BLaER1 treated with 17β-estradiol and CSF1 and Interleukin-3, amounts not matched to agents 10 nM and 100 nM (cell line): ENCODE measurements around the gene SLC24A4.

ENCODE experiments used
- H3K27ac ChIP-seq, 11 experiments: shearing (Covaris generic); formaldehyde crosslinking; 2 replicates each; pipeline ENCODE4 v1.8.1; 2022
- H3K27me3 ChIP-seq, 11 experiments: shearing (Covaris generic); formaldehyde crosslinking; 2 replicates each; pipeline ENCODE4 v1.8.1; 2022
- H3K36me3 ChIP-seq, 11 experiments: shearing (Covaris generic); formaldehyde crosslinking; 2 replicates each; pipeline ENCODE4 v1.8.1; 2022
- H3K4me1 ChIP-seq, 10 experiments: shearing (Covaris generic); formaldehyde crosslinking; 2 replicates each; pipeline ENCODE4 v1.8.1; 2022
- H3K4me2 ChIP-seq, 11 experiments: shearing (Covaris generic); formaldehyde crosslinking; 2 replicates each; pipeline ENCODE4 v1.8.1; 2022
- H3K4me3 ChIP-seq, 10 experiments: shearing (Covaris generic); formaldehyde crosslinking; 2 replicates each; pipeline ENCODE4 v1.8.1; 2022
- H3K9ac ChIP-seq, 11 experiments: shearing (Covaris generic); formaldehyde crosslinking; 2 replicates each; pipeline ENCODE4 v1.8.1; 2022
- H3K9me3 ChIP-seq, 11 experiments: shearing (Covaris generic); formaldehyde crosslinking; replicated peaks in 1 of 11; 2 replicates each; pipeline ENCODE4 v1.8.1; 2022
- H4K20me1 ChIP-seq, 11 experiments: shearing (Covaris generic); formaldehyde crosslinking; 2 replicates each; pipeline ENCODE4 v1.8.1; 2022
- Cebpa-rat ChIP-seq, 11 experiments: shearing (Covaris generic); IDR thresholded peaks; 2 replicates each; pipeline ENCODE4 v1.8.1; 2022

Gene SLC24A4

GRCh38 chr14:92449404-92450181 is 126.6 kb downstream of the SLC24A4 start:
- Histone ChIP-seq H3K9ac (no peak overlapping the region), H3K4me1 (peaks cover 0 to 19% (median 5%) of the 10 kb centered on the region in 10 experiments; a peak in 12 of 20 replicates)
- no peak for TF ChIP-seq Cebpa-rat (IDR thresholded peaks at IDR 0.05)

GRCh38 chr14:92450351-92451070 is 127.5 kb downstream of the SLC24A4 start:
- no peaks in the 10 kb centered on the region for H3K36me3 ChIP-seq
- TF ChIP-seq Cebpa-rat (IDR thresholded peaks at IDR 0.05) = no peak
- no peaks in the 10 kb centered on the region for H3K27me3 ChIP-seq
- H3K27ac ChIP-seq = no peak overlapping the region
- H3K4me1 ChIP-seq = peaks cover 0 to 19% (median 5%) of the 10 kb centered on the region in 10 experiments; a peak in 12 of 20 replicates
- peaks cover 0 to 16% (median 6%) of the 10 kb centered on the region in 11 experiments; a peak in 16 of 22 replicates for H3K9me3 ChIP-seq
- H4K20me1 ChIP-seq = no peaks in the 10 kb centered on the region
- H3K4me3 ChIP-seq = no peak overlapping the region
- H3K4me2 ChIP-seq = peak overlapping the region in 5 of 11 experiments; percentile 13 to 68 (median 58); a peak in 7 of 22 replicates
- no peak overlapping the region for H3K9ac ChIP-seq

More at GRCh38 chr14:92449404-92450181, 126.6 kb downstream of the SLC24A4 start:
- no peak overlapping the region for H3K4me3 ChIP-seq
- no peaks in the 10 kb centered on the region for H3K27me3 ChIP-seq
- H3K4me2 ChIP-seq = peak overlapping the region in 3 of 11 experiments; percentile 58 to 68 (median 58); a peak in 4 of 22 replicates
- no peak overlapping the region for H3K27ac ChIP-seq
- no peaks in the 10 kb centered on the region for H4K20me1 ChIP-seq
- no peaks in the 10 kb centered on the region for H3K36me3 ChIP-seq
- H3K9me3 ChIP-seq = peaks cover 0 to 19% (median 8%) of the 10 kb centered on the region in 11 experiments; a peak in 16 of 22 replicates

- Histone ChIP-seq H3K27ac (no peak overlapping the region), H3K4me1 (peaks cover 0 to 19% (median 5%) of the 10 kb centered on the region in 10 experiments; a peak in 12 of 20 replicates)
Measured at GRCh38 chr14:92451245-92451644, 128.3 kb downstream of the SLC24A4 start.

GRCh38 chr14:92451755-92452154 is 128.8 kb downstream of the SLC24A4 start:
- H3K4me3 ChIP-seq = no peak overlapping the region
- peaks cover 0 to 21% (median 5%) of the 10 kb centered on the region in 10 experiments; a peak in 12 of 20 replicates for H3K4me1 ChIP-seq
- H3K27ac ChIP-seq = no peak overlapping the region
- H3K9me3 ChIP-seq = peaks cover 0 to 9% (median 0%) of the 10 kb centered on the region in 11 experiments; a peak in 3 of 22 replicates
- no peaks in the 10 kb centered on the region for H3K36me3 ChIP-seq
- no peaks in the 10 kb centered on the region for H4K20me1 ChIP-seq
- no peak overlapping the region for H3K9ac ChIP-seq
- no peaks in the 10 kb centered on the region for H3K27me3 ChIP-seq
- TF ChIP-seq Cebpa-rat (IDR thresholded peaks at IDR 0.05) = no peak
- no peak overlapping the region for H3K4me2 ChIP-seq

More at GRCh38 chr14:92451245-92451644, 128.3 kb downstream of the SLC24A4 start:
- no peak for TF ChIP-seq Cebpa-rat (IDR thresholded peaks at IDR 0.05)
- Histone ChIP-seq H3K27me3 (no peaks in the 10 kb centered on the region), H3K9ac (no peak overlapping the region), H3K4me3 (no peak overlapping the region), H3K36me3 (no peaks in the 10 kb centered on the region), H3K9me3 (peaks cover 0 to 9% (median 0%) of the 10 kb centered on the region in 11 experiments; a peak in 4 of 22 replicates), H3K4me2 (peak overlapping the region in 3 of 11 experiments; percentile 58 to 68 (median 58); a peak in 5 of 22 replicates), H4K20me1 (no peaks in the 10 kb centered on the region)

GRCh38 chr14:92452471-92452870 is 129.5 kb downstream of the SLC24A4 start:
- no peak overlapping the region for H3K27ac ChIP-seq
- H3K4me2 ChIP-seq = no peak overlapping the region
- H3K9me3 ChIP-seq = peaks cover 0 to 9% (median 0%) of the 10 kb centered on the region in 11 experiments; a peak in 3 of 22 replicates
- H4K20me1 ChIP-seq = no peaks in the 10 kb centered on the region
- no peaks in the 10 kb centered on the region for H3K36me3 ChIP-seq
- no peak for TF ChIP-seq Cebpa-rat (IDR thresholded peaks at IDR 0.05)
- no peak overlapping the region for H3K9ac ChIP-seq
- no peak overlapping the region for H3K4me3 ChIP-seq
- H3K27me3 ChIP-seq = no peaks in the 10 kb centered on the region
- peaks cover 0 to 21% (median 5%) of the 10 kb centered on the region in 10 experiments; a peak in 10 of 20 replicates for H3K4me1 ChIP-seq

- Histone ChIP-seq H3K9ac (no peak overlapping the region), H3K27ac (no peak overlapping the region), H3K4me3 (no peak overlapping the region), H3K4me1 (peaks cover 5 to 26% (median 10%) of the 10 kb centered on the region in 10 experiments; a peak in 19 of 20 replicates), H4K20me1 (no peaks in the 10 kb centered on the region), H3K4me2 (no peak overlapping the region), H3K9me3 (peaks cover 0 to 9% (median 0%) of the 10 kb centered on the region in 11 experiments; a peak in 3 of 22 replicates), H3K27me3 (peaks cover 0 to 1% (median 0%) of the 10 kb centered on the region in 11 experiments; a peak in 1 of 22 replicates), H3K36me3 (no peaks in the 10 kb centered on the region)
- TF ChIP-seq Cebpa-rat (IDR thresholded peaks at IDR 0.05) = no peak
Measured at GRCh38 chr14:92453691-92454090, 130.7 kb downstream of the SLC24A4 start.

GRCh38 chr14:92455231-92455630 is 132.3 kb downstream of the SLC24A4 start:
- Histone ChIP-seq H3K36me3 (no peaks in the 10 kb centered on the region), H3K4me3 (no peak overlapping the region), H3K9me3 (peaks cover 0 to 9% (median 0%) of the 10 kb centered on the region in 11 experiments; a peak in 3 of 22 replicates), H4K20me1 (no peaks in the 10 kb centered on the region), H3K9ac (no peak overlapping the region), H3K27me3 (peaks cover 0 to 5% (median 0%) of the 10 kb centered on the region in 11 experiments; a peak in 1 of 22 replicates), H3K4me2 (no peak overlapping the region), H3K27ac (no peak overlapping the region), H3K4me1 (peaks cover 17 to 36% (median 21%) of the 10 kb centered on the region in 10 experiments)
- no peak for TF ChIP-seq Cebpa-rat (IDR thresholded peaks at IDR 0.05)

GRCh38 chr14:92456215-92457015 is 133.4 kb downstream of the SLC24A4 start:
- no peak overlapping the region for H3K27ac ChIP-seq
- no peaks in the 10 kb centered on the region; a peak in 1 of 22 replicates for H4K20me1 ChIP-seq
- peaks cover 15 to 37% (median 27%) of the 10 kb centered on the region in 10 experiments for H3K4me1 ChIP-seq
- no peak overlapping the region for H3K9ac ChIP-seq
- peak overlapping the region in 2 of 11 experiments; percentile 13 to 26; a peak in 2 of 22 replicates for H3K4me2 ChIP-seq
- H3K4me3 ChIP-seq = no peak overlapping the region
- TF ChIP-seq Cebpa-rat (IDR thresholded peaks at IDR 0.05) = no peak
- no peaks in the 10 kb centered on the region for H3K9me3 ChIP-seq
- no peaks in the 10 kb centered on the region for H3K36me3 ChIP-seq
- peaks cover 0 to 5% (median 0%) of the 10 kb centered on the region in 11 experiments; a peak in 1 of 22 replicates for H3K27me3 ChIP-seq
